Measurements from ENCODE around the gene POLR2L. TPM values are rescaled to one million over a fixed set of nuclear protein-coding genes. Genes with fewer than 3 reads are reported as not detected.

POLR2L gene
- total RNA-seq, 1 donor from 2014 or later = 99.9 TPM

DNA sequence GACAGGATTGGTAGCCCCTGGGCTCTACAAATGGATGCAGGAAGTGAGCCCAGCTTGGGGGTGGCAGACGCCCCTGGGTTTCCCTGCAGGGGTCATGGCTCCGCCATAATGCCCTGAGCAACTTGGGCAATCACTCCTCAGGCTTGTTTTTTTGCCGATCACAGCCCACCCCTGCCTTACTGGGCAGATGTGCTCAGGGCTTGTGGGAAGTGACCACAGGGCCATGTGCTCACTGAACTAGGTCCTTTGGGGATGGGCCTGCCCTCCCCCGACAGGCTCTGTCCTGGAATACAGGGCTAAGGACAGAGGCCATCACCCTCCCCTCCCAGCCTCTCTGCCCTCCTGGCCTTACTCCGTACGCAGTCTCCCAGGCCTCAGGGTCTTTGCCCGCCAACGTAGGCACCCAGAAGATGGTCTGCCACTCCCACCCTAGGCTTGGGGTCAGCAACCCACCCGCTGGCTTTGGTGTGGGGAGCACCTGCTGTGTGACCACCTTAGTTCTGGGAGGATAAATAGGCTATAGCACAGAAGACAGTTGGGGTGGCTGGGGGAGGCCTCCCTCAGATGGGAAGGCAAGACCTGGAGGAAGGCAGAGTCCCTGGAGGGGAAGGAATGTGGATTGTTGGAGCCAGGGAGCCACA lies 28.8 kb downstream of the POLR2L start:
- intact Hi-C loops (cut with micrococcal nuclease) = no loop called here

DNA sequence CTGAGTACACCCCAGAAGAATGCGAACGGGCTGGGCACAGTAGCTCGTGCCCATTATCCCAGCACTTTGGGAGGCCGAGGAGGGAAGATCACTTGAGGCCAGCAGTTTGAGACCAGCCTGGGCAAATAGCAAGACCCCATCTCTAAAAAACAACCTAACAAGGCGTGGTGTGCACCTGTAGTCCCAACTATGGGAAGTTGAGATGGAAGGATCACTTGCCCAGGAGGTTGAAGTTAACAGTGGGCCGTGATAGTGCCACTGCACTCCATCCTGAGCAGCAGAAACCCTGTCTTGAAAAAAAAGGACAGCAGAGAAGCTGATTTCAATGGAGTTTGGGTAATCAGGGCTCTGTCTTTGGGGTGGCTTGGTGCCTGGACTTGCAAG lies 29.3 kb downstream of the POLR2L start:
- intact Hi-C loops (cut with micrococcal nuclease) = no loop called here

DNA sequence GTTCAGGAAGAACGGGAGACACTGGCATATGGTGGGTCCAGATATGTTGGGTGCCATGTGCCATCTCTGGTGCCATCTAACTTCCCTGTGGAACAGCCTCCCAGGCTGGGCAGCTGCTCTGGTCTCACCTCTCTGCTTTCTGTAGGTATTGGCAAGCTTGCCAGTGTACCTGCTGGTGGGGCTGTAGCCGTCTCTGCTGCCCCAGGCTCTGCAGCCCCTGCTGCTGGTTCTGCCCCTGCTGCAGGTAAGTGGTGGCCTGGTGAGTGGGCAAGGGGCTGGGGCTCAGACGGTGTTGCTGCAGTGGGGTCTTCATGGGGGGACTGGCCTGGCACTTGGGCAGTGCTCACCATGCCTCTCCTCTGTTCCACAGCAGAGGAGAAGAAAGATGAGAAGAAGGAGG lies 29.9 kb downstream of the POLR2L start:
- intact Hi-C loops (cut with micrococcal nuclease) = no loop called here

DNA sequence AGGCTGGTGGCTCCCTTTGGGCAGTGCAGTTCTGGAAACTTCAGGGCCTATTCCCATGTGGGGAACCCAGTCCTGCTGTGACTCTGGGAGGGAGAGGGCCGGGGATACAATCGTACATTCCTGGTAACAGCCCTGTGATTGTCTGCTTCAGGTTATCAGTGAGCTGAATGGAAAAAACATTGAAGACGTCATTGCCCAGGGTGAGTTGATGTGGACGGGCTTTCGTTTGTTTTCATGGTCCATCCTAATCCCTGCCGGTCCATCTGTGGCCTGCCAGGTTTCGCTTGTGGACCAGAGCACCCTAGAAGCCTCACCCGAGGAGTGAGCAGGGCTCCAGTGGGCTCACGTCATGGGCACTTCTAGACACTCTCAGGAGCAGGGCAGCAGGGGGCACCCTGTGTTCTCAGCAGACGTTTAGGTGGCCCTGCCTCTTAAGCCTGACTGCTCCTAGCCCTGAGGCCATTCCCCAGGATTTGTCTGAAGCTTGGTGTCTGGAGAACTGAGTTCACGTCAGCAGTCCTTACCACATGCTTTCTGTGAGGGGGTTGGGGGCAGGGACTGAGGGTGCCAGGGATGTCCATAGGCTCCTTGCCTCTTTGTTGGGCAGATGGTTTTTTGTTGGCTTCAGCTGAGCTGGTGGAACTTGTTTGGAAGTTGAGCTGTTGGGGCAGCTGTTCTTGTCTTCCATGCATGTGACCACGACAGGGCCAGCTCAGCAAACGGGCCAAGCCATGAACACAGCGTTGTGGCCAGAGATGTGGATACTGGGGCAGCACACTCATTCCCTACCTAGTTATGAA lies 30.7 kb downstream of the POLR2L start:
- intact Hi-C loops (cut with micrococcal nuclease) = no loop called here

DNA sequence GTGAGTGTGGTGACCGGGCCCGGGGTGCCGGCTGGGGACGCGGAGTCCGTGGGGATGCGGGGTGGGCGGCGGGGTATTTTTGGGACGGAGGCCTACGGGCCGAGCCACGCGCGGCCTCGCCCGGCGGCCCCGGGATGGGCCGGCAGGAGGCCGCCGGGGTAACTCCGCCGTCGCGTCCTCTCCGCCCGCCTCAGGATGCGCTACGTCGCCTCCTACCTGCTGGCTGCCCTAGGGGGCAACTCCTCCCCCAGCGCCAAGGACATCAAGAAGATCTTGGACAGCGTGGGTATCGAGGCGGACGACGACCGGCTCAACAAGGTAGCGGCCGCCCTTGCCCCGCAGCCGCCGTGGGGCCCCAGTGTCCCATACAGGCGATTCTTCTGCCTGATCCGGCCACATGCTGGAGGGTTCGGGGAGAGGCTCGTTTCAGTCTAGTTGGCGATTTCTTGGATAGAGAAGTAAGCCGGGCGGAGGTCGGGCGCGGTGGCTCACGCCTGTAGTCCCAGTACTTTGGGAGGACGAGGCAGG lies 32.2 kb downstream of the POLR2L start:
- intact Hi-C loops (cut with micrococcal nuclease) = no loop called here

DNA sequence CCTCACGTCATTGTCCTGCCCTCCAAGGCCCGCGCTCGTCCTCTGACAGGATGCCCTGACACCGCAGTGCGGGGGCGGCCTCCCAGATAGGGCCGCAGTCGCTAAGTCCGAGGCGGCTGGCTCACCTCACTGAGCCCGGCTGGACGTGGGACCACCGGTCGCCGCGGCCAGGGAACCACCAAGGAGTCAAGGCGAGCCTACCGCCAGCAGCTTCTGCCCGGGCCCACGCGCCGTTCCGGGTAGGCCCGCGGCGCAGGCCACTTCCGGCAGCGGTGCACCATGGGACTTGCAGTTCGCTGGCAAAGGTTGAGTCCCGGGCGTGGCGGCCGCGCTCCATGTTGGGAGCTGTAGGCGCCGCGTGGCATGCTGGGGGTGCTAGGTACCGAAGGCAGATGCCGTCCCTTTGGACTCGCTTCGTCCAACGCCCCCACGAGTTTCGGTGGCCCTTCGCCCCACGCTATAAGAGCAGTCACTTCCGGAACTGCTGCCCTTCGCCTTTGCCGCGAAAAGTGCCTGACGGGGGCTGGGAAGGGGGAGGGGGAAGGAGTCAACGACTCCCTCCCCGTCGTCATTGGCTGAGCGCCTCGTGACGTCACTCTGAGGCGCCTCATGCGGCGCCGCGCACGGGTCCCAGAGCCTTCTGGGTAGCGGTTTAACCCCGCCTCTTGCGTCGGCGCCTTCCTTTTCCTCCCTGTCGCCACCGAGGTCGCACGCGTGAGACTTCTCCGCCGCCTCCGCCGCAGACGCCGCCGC lies 32.9 kb downstream of the POLR2L start, which contains the start of gene RPLP2:
Gene RPLP2, plus strand, starts transcription at position 681 of the 753 bp plus-strand sequence. CDS start 268 bp downstream, outside the sequence.
- intact Hi-C loops (cut with micrococcal nuclease) = loop anchor here (1.0 to 5.0 kb wide), 9 partner anchors 10 to 542 kb away; partner anchors contain the start of genes DEAF1, GATD1, PHRF1 and POLR2L

DNA sequence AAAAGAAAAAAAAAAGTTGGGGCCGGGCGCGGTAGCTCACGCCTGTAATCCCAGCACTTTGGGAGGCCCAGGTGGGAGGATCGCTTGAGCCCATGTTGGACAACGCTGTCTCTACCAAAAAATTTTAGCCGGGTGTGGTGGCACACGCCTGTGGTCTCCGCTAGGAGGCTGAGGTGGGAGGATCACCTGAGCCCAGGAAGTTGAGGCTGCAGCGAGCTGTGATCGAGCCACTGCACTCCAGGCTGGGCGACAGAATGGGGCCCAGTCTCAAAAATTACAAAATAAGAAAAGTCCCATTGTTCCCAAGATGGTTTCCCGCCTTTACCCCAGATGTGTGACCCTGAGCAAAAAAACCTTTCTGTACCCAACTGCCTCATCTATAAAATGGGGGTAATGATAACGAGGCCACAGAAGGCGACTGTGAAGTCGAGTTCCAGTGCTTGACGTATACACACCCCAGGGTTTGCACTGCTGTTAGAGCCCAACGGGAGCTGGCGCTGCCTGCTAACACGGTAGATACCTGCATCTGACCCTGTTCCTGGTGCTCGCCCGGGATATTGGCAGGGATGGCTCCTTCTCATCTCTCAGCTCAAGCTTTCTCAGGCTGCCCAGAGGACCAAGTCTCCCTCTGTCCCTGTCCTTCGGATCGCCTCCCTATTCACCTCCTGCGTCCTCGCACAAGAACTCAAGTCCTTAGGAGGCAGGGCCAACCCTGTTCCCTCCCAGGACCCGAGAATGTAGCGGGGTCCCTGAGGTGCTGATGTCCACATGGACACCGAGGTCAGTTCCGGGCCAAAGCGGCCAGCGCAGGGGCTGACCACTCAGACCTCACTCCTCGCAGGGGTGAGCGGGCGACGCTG lies 33.7 kb downstream of the POLR2L start:
- intact Hi-C loops (cut with micrococcal nuclease) = loop anchor here (1.0 to 5.0 kb wide), 9 partner anchors 11 to 541 kb away; partner anchors contain the start of genes DEAF1, GATD1, PHRF1 and POLR2L

DNA sequence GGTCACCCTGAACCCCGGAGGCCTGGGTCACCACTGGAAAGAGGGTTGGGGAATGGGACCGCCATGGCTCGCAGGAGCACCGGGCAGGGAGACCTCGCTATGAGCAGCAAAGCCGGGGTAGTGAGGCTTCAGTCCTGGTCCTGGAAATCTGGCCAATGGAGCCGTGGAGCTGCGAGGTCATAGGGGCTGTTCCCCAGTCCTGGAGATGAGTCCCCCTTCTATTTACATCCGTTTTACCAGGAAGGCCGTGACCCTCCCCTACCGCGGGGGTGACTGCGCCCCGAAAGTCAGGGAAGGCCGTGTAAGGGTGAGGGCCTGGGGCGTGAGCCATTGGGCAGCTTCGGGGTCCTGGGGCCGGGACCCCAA lies 37.7 kb downstream of the POLR2L start:
- intact Hi-C loops (cut with micrococcal nuclease) = no loop called here

DNA sequence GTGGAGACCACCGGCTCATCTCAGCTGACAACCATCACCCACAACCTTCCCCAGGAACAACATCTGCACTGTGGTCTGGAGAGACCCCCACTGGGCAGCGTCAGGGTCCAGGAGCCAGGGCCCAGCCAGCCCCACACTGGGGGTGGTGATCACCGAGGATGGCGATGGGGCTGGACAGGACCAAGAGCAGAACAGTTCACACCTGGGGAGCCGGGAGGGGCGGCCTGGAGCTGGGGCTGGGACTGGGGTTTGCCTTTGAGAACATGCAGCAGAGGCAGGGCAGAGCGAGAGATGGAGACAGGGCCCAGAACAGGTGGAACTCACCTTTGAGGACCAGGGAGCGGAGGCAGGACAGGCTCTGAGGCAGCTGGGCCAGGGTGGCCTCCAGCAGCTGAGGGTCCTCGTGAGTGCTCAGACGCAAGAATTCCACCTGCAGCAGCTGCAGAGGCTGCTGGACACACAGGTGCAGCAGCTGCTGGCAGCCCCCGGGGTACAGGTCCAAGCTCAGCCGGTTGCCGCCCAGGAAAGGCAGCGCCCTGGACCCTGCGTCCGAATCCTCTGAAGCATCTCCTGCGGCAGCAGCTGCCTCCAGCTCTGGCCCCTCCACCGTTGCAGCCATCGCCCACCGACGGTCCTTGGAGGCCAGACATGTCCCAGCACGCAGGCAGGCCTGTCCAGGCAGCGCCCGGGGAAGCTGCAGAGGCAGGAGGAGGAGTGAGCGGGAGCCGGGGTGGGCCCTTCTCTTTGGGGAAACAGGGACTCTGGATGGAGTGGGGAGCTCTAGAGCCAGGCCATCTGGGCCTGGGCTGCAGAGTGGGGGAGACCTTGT lies 38.3 kb downstream of the POLR2L start:
- intact Hi-C loops (cut with micrococcal nuclease) = no loop called here

DNA sequence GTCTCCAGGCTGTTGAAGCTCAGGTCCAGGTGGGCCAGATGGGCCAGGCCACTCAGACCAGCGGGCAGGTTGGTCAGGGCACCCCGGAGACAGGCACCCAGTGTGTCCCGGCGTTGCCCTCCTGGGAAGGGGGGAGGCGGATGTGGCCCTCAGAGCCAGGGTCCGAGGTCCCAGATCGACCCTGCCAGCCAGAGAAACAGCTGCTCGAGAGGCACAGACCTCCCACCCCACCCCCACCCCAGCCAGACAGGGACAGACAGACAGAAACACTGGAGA lies 38.9 kb downstream of the POLR2L start:
- intact Hi-C loops (cut with micrococcal nuclease) = no loop called here

DNA sequence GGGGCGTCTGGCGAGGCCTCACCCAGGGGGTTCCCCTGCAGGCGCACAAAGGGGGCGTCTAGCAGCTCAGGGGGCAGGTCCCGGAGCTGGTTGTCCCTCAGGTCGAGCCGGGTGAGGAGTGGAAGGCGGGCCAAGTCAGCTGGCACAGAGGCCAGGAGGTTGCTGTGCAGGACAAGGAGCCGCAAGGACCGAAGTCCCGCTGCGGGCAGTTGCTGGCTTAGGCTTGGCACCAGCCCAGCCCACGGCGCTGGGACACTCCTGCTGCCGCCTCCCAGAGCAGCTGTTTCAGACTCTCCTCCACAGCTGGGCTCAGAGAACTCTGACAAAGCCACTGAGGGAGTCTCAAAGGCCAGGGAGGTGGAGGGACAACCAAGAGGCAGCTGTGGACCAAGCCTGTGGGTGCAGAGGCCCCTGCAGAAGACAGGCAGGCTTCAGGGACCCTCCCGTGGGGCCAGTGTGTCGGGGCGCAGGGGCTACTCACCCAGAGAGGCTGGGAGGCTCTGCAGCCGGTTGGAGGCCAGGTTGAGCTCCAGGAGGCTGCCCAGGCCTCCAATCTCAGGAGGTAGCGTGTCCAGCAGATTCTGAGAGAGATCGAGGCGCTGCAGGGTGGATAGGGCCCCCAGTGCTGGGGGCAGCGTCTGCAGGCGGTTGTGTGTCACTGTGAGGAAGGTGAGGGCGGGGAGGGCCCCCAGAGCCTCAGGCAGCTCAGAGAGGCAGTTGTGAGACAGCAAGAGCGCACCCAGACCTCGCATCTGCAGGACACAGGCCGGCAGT lies 39.4 kb downstream of the POLR2L start:
- intact Hi-C loops (cut with micrococcal nuclease) = no loop called here

DNA sequence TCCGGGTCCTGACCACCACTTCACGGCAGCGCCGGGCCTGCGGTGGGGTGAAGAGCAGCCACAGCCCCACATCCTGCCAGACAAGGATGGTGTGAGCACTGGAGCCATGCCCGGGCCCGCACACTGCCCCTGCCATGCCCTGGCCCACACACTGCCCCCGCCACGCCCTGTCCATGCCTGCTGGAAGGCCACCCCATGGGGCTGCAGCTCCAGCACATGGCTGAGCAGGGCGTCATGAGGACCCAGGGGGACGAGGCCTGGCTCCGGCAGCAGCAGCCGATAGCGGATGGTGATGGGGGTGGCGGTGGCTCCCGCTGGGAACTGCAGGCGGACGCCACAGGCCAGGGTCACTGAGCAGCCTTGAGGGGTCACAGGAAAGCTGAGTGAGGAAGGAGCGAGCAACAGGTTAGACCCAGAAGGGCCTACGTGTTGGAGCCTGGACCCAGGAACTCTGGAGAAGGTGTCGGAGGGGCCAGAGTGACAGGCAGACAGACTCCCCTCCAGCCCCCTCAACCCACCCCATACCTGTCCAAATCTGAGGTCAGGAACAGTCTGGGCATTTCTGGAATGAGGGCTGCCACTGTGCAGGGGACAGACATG lies 40.2 kb downstream of the POLR2L start:
- intact Hi-C loops (cut with micrococcal nuclease) = no loop called here

DNA sequence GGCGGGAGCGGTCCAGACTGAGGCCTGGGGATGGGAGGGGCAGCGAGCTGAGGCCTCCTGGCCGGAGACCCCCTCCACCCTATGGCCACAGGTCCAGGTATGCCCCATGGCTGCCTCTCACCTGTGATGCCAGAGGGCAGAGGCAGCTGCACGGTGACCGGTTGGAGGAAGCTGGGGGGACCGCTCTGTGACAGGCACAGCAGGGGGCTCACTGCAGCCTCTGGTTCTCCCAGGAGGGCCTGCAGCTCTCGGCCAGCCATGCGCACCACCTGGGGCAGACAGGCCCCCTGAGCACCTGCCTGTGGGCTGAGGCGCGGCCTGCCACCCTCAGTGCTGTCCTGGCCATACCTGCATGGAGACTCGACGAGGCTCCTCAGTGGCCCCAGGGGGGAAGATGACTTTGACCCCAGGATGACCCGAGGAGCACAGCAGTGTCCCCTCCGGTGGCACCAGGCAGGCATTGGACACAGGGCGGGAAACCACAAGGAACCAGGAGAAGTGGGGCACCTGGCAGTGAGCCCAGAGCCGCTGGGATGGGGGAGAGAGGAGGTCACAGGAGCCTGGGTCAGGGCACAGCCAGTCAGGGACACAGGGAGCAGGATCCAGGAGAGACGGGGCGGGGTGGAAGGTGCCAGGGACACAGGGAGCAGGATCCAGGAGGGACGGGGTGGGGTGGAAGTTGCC lies 41.1 kb downstream of the POLR2L start:
- intact Hi-C loops (cut with micrococcal nuclease) = no loop called here

DNA sequence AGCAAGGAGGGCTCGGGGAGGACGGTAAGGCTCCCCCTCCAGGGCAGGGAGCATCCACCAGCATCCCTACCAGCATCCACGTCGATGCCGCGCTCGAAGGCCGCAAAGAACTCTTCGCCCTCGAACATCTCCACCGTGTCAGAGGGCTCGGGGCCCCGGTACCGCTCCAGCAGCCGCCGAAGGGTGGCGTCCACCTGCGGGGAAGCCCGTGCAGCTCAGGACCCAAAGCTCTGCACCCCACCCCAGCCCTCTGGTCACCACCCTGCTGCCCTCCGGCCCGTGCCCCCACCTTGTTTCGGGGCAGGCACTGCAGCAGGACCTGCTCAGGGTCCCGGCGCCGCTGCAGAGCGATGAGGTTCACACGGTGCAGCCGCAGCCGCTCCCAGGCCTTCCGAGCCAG lies 41.9 kb downstream of the POLR2L start:
- intact Hi-C loops (cut with micrococcal nuclease) = no loop called here

DNA sequence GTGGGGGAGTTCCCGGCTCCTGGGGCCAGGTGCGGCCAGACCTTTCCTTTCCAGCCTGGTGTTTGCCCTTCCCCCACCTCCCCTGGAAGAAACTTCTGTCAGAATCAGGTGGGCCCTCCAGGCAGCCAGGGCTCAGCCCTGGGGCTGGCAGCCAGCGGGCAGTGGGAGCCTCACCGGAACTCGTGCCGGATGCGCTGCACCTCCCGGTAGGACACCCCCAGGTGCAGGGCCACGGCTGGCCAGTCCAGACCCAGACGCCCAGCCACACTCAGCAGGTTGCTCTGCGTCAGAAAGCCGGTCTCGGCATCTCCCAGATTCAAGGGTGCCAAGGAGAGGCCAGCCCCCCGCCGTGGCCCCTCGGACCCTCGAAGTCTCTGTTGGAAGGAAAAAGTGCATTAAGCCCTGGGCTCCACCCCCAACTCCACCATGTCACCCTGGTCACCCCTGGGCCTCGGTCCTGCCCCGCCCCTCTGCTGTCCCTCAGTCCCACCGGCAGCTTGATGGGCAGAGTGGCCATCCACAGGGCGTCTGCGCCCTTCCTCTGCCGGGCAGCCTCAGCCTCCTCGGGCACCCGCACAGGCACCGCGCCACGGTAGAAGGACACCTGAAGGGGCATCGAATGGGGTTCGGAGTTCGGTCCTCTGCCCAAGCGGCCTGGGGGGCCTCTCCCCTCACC lies 42.5 kb downstream of the POLR2L start:
- intact Hi-C loops (cut with micrococcal nuclease) = loop anchor here (5.0 kb wide), 1 partner anchor 592 kb away; the partner anchor contains the start of genes BET1L and RIC8A

DNA sequence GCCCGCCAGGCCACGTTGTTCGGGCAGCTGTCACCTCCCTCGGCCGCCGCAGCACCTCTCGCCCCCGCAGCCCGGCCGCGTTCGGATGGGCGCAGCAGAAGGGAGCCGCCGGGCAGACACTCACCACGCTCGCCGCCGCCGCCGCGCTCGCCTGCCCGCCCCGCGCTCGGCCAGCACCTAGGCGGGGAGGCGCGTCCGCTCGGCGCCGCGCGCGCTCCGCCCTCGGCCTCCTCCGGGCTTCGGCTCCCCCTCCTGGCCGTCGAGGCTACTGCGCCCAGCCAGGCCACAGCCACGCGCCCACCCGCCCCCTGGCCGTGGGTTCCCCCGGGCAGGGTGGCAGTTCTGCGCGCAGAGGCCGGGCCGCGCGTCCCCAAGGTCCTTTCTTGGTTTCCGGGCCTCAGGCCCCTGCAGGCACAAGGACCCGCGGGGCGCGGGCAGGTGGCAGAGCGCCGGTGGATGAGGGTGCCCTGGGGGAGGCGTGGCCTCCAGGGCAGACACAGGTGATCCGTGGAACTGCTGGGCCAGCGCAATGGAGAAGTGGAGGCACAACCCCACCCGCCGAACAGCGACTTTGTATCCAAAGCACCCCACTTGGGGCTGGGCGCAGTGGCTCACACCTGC lies 44.1 kb downstream of the POLR2L start, which contains the start of gene SLC25A22:
Gene SLC25A22, minus strand, starts transcription at position 189 of the 621 bp plus-strand sequence. CDS start 3,275 bp downstream, outside the sequence.
- intact Hi-C loops (cut with micrococcal nuclease) = loop anchor here (5.0 kb wide), 1 partner anchor 591 kb away; the partner anchor contains the start of genes BET1L and RIC8A
